K562 (cell line): ENCODE data around the gene LRRC71. TPM values are rescaled to one million over a fixed set of nuclear protein-coding genes. Genes with fewer than 3 reads are reported as not detected.
A peak's percentile ranks its signal among the peaks of the same experiment; 100 is the strongest.

Source experiments
- ATAC-seq: fragments of 200-7000 bp; cut with Tn5 transposase; 3 replicates; pipeline ENCODE4 v1.9.1; 2020; ENCODE audit warnings: moderate library complexity
- BruUV-seq: library from RNA; stranded (reverse); fragments of 400-500 nt; replicated peaks from 2 replicates; lab custom pipeline; 2021; lab: Mats Ljungman, UMichigan
- CTCF ChIA-PET: fragments of 300-600 bp; formaldehyde crosslinking; extraction: SDS; loops from one replicate; lab custom pipeline; 2021; ENCODE audit warnings: low intra/inter-chr PET ratio; lab: Yijun Ruan, JAX
- POLR2A ChIA-PET: fragments of 300-600, 350-650 bp; sonication (Branson Sonifier 250); formaldehyde crosslinking; extraction: SDS; loops from one replicate; lab custom pipeline; 2021; ENCODE audit warnings: antibody characterized with exemption, inconsistent platforms; lab: Yijun Ruan, JAX
- DNase-seq, 4 experiments: peaks; one replicate each; pipeline versions ENCODE4 v3.0.0 to v3.0.0-alpha.2; 2011 to 2018; ENCODE audit warnings: low spot score in 3 of 4, mixed read lengths in 3 of 4; ENCODE audit errors: extremely low read depth in 1 of 4
- FAIRE-seq: peaks from 2 replicates; lab custom pipeline; 2011; peaks lifted over from hg19 to GRCh38; lab: Jason Lieb, UNC
- H2AFZ ChIP-seq: 2 replicates; pipeline ENCODE4 v1.6.0; 2011; ENCODE audit warnings: low read depth, low read length, control low read depth, inconsistent platforms
- H3K27ac ChIP-seq: fragments of 200-600 bp; 3 replicates; pipeline ENCODE4 v1.8.0; 2011; ENCODE audit warnings: low read depth, mild to moderate bottlenecking, control low read depth, inconsistent platforms, low read length, moderate library complexity, mixed read lengths; ENCODE audit errors: extremely low read depth
- H3K27me3 ChIP-seq, 2 experiments: fragments of 300-600 bp in 1 of 2; 2 replicates in 1 of 2; 3 replicates in 1 of 2; pipeline versions ENCODE4 v1.6.0 to v1.8.0; 2011; ENCODE audit warnings: inconsistent platforms in 2 of 2, low read length in 2 of 2, mild to moderate bottlenecking in 1 of 2, mixed read lengths in 1 of 2, moderate library complexity in 1 of 2; ENCODE audit not compliant: control insufficient read depth in 2 of 2, insufficient read depth in 2 of 2
- H3K36me3 ChIP-seq: fragments of 300-600 bp; 3 replicates; pipeline ENCODE4 v1.8.0; 2011; ENCODE audit warnings: mild to moderate bottlenecking, low read length, inconsistent platforms; ENCODE audit not compliant: control insufficient read depth, insufficient read depth
- H3K4me1 ChIP-seq, 2 experiments: fragments of 200-600 bp in 1 of 2; replicated peaks in 1 of 2; 2 replicates in 1 of 2; 3 replicates in 1 of 2; pipeline versions ENCODE4 v1.5.1 to v1.8.0; 2011; ENCODE audit warnings: inconsistent platforms in 2 of 2, low read length in 2 of 2, mild to moderate bottlenecking in 1 of 2, mixed read lengths in 1 of 2, moderate library complexity in 1 of 2; ENCODE audit not compliant: control insufficient read depth in 2 of 2, insufficient read depth in 2 of 2
- H3K4me2 ChIP-seq: 2 replicates; pipeline ENCODE4 v1.6.1; 2011; ENCODE audit warnings: low read length, control low read depth, inconsistent platforms, mixed read lengths; ENCODE audit not compliant: insufficient read depth
- H3K4me3 ChIP-seq: fragments of 200-600 bp; sonication (generic), shearing (Covaris generic); 2 replicates; pipeline ENCODE4 v1.5.1; 2016; ENCODE audit warnings: control low read depth, inconsistent platforms
- H3K79me2 ChIP-seq: fragments of 200-600 bp; 3 replicates; pipeline ENCODE4 v1.8.0; 2011; ENCODE audit warnings: low read length, inconsistent platforms; ENCODE audit not compliant: control insufficient read depth, insufficient read depth
- H3K9ac ChIP-seq, 2 experiments: 2 replicates each; pipeline versions ENCODE4 v1.6.0 to v1.6.1; 2011; ENCODE audit warnings: low read depth in 2 of 2, low read length in 2 of 2, control low read depth in 1 of 2, inconsistent platforms in 1 of 2, mild to moderate bottlenecking in 1 of 2, mixed read lengths in 1 of 2; ENCODE audit not compliant: insufficient read depth in 1 of 2
- H3K9me1 ChIP-seq: one replicate; pipeline ENCODE4 v1.6.0; 2011; ENCODE audit warnings: inconsistent platforms, mild to moderate bottlenecking, low read length, moderate library complexity; ENCODE audit not compliant: control insufficient read depth, insufficient read depth
- H3K9me3 ChIP-seq: replicated peaks from 2 replicates; pipeline ENCODE4 v1.5.1; 2011; ENCODE audit warnings: low read depth, low read length, inconsistent platforms; ENCODE audit not compliant: control insufficient read depth, insufficient read depth
- H4K20me1 ChIP-seq: replicated peaks from 2 replicates; pipeline ENCODE4 v1.6.1; 2011; ENCODE audit warnings: low read length, inconsistent platforms, mixed read lengths; ENCODE audit not compliant: control insufficient read depth, insufficient read depth
- CHCHD3 ChIP-seq: fragments of 250-450 bp; sonication (Bioruptor Pico); IDR thresholded peaks from 2 replicates; pipeline ENCODE4 v2.1.2; 2022; ENCODE audit warnings: mild to moderate bottlenecking
- EGR1 ChIP-seq: fragments of 450-650 bp; conservative IDR thresholded peaks from 2 replicates; pipeline ENCODE4 v1.6.1; 2017; ENCODE audit warnings: mild to moderate bottlenecking
- L3MBTL2 ChIP-seq: fragments of 450-650 bp; IDR thresholded peaks from 2 replicates; pipeline ENCODE4 v1.6.1; 2016; ENCODE audit warnings: mild to moderate bottlenecking, moderate library complexity
- PKNOX1 ChIP-seq: fragments of 450-650 bp; IDR thresholded peaks from 2 replicates; pipeline ENCODE4 v1.6.1; 2016
- POLR2G ChIP-seq: fragments of 200-400 bp; formaldehyde crosslinking; IDR thresholded peaks from 2 replicates; pipeline ENCODE4 v1.6.1; 2017; ENCODE audit warnings: low read depth, mild to moderate bottlenecking, antibody characterized with exemption, low read length, moderate library complexity
- RBFOX2 ChIP-seq: fragments of 200-400 bp; formaldehyde crosslinking; IDR thresholded peaks from 2 replicates; pipeline ENCODE4 v1.6.1; 2017; ENCODE audit warnings: low read depth, mild to moderate bottlenecking, low read length, moderate library complexity
- UBTF ChIP-seq, 2 experiments: IDR thresholded peaks; 2 replicates each; pipeline ENCODE4 v1.6.1; 2012; ENCODE audit warnings: improper control_type of control experiment in 2 of 2, low read depth in 2 of 2, low read length in 2 of 2, borderline replicate concordance in 1 of 2
- ZBTB7A ChIP-seq: IDR thresholded peaks from 2 replicates; pipeline ENCODE4 v1.6.1; 2011; ENCODE audit warnings: low read depth, mild to moderate bottlenecking, low read length, moderate library complexity, borderline replicate concordance; ENCODE audit not compliant: control insufficient read depth
- ZNF695 ChIP-seq: fragments of 450-650 bp; formaldehyde crosslinking; IDR thresholded peaks from 2 replicates; pipeline ENCODE4 v1.4.0; 2020; ENCODE audit warnings: mild to moderate bottlenecking, moderate library complexity
- WGBS: fragments of 100-300 bp; shearing (Covaris generic); methylation state at CpG from one replicate; pipeline ENCODE4 v1.1.6; 2016; ENCODE audit warnings: low coverage, mixed read lengths; ENCODE audit not compliant: insufficient coverage; ENCODE audit errors: missing lambda C conversion rate; 5-methylcytosine and 5-hydroxymethylcytosine counted together
- in situ Hi-C: fragments of 300-500 bp; cut with MboI; formaldehyde crosslinking; loops from 4 replicates; pipeline ENCODE4 v1.15.0; 2018; ENCODE audit warnings: inconsistent platforms, mixed read lengths
- intact Hi-C: fragments of 100-400 bp; cut with micrococcal nuclease; formaldehyde crosslinking; loops from 2 replicates; pipeline ENCODE4 v1.14.2; 2022
- polyA plus RNA-seq, 8 experiments: library from polyadenylated mRNA; depleted of rRNA in 4 of 8; stranded (reverse) in 5 of 8; unstranded in 3 of 8; fragments of >200 nt; fragmentation: Nextera tagmentation in 2 of 8; fragmentation: Illumina TruSeq in 1 of 8; extraction: Ambion mirVana in 2 of 8; extraction: Trizol in 1 of 8; gene quantifications; 2 replicates each; pipeline versions ENCODE4 v1.2.1 to v1.2.3, GENCODE V29; 2011 to 2014; ENCODE audit warnings: inconsistent platforms in 1 of 8, missing spikeins in 1 of 8
- total RNA-seq, 7 experiments: library from RNA; depleted of rRNA in 6 of 7; stranded (reverse); fragments of >200 nt in 6 of 7; fragmentation: Illumina TruSeq in 2 of 7; extraction: Trizol in 2 of 7; gene quantifications; 2 replicates each; pipeline versions ENCODE4 v1.2.1 to v1.2.3, GENCODE V29; 2011 to 2021; ENCODE audit warnings: low replicate concordance in 1 of 7

LRRC71 gene
- total and polyA plus RNA-seq, 9 of the 15 experiments (the other 6 are each of a cell fraction or from before 2014, with no cell fraction given) = 0.06 to 1.2 (median 0.51) TPM; not detected in 1

DNA sequence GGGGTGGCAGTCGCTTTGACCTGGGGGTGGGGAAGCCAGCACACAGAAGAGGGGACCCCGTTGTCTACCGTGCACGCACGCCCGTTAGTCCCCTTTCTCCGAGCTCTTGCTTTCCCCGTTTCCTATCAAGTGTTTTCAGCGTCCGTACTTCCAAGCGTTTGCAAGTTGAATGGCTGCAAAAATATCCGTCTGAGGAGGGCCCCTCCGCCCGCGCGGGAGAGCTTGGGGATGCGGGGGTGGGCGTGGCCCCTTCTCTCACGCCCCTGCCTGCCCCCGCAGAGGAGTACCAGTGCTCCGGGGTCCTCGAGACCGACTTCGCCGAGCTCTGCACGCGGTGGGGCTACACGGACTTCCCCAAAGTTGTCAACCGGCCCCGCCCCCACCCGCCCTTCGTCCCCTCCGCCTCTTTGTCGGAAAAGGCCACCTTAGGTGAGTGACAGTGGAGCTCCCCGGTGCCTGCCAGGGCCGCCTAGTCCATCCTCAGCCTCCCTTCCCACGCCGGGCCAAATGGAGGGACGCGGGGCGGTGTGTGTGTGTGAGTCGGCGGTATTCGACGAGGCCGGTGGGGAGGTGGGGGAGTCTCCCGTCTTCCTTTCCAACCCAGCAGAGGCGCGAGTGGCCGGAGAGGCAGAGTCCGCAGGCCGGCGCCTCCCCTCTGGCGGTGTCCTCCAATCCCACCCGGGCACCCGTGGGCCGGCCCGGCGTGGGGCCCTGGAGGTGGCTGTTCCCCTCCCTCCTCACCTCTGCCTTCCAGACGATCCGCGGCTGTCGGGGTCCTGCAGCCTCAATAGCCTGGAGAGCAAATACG, 3.4 kb downstream of the LRRC71 start:
- Histone ChIP-seq H3K4me1 (peaks cover 30 to 48% of the 10 kb centered on the region in 2 experiments), H3K27me3 (peaks cover 8 to 17% of the 10 kb centered on the region in 2 experiments; a peak in 3 of 5 replicates), H3K9me1 (no peaks in the 10 kb centered on the region), H3K79me2 (no peaks in the 10 kb centered on the region), H3K4me2 (peak overlapping the region; percentile 36), H3K36me3 (no peaks in the 10 kb centered on the region), H3K4me3 (no peak overlapping the region), H3K9me3 (no peaks in the 10 kb centered on the region), H2AFZ (peak overlapping the region; percentile 71), H4K20me1 (no peaks in the 10 kb centered on the region), H3K27ac (no peak overlapping the region), H3K9ac (peak overlapping the region in 1 of 2 experiments; percentile 78; a peak in 1 of 4 replicates)
- intact Hi-C loops = loop anchor here (5.0 kb wide), 1 partner anchor 197 kb away; the partner anchor contains the start of genes ISG20L2 and METTL25B
- POLR2A ChIA-PET = interaction anchor here (0.6 to 1.6 kb wide), 3 partner anchors 30 to 246 kb away, joined by 3 to 4 read pairs (median 4); no protein-coding TSS in a partner anchor
- in situ Hi-C loops = no loop called here
- CTCF ChIA-PET = no interaction called here
- DNase-seq (peak; percentile 48 to 56 (median 54)), ATAC-seq (peak; percentile 3; the same call in 1 of the 3 replicates), FAIRE-seq (no peak)
- no TSS peak for BruUV-seq
- WGBS = 21% methylated on average over 33 of the region's 64 CpGs
- no peak for TF ChIP-seq CHCHD3
- peak in 1 of 2 experiments; percentile 63; a peak in 1 of 4 replicates for TF ChIP-seq UBTF (IDR thresholded peaks at IDR 0.05; ENCODE audit: borderline replicate concordance in 1 of 2, low read depth in 2 of 2, low read length in 2 of 2)
- TF ChIP-seq EGR1 = peak; percentile 55
- peak; percentile 44; the same call in 1 of the 2 replicates for TF ChIP-seq RBFOX2
- peak; percentile 80 for TF ChIP-seq L3MBTL2
- TF ChIP-seq PKNOX1 = peak; percentile 60
- 0 out of 2 replicates have a peak, but pooled peaks have one; percentile 20 for TF ChIP-seq POLR2G
- peak; percentile 25; the same call in 1 of the 2 replicates for TF ChIP-seq ZBTB7A
- TF ChIP-seq ZNF695 (CRISPR knock-in tag) = no peak
